Neuronal stem cell (in vitro differentiated cells): ENCODE data around the gene RGS5. TPM values are rescaled to one million over a fixed set of nuclear protein-coding genes. Genes with fewer than 3 reads are reported as not detected.
"Not testable (repeated sequence)": the region's sequence is repeated elsewhere in the genome, so short reads cannot be mapped to it uniquely, and the experiment has no call there.

Experiments
- DNase-seq: peaks from one replicate; pipeline ENCODE4 v3.0.0-alpha.2; 2013; ENCODE audit warnings: low spot score
- H2AFZ ChIP-seq: one replicate; pipeline ENCODE4 v1.6.1; 2013; ENCODE audit warnings: mild to moderate bottlenecking, low read length, inconsistent platforms
- H2AK5ac ChIP-seq: 2 replicates; pipeline ENCODE4 v1.6.1; 2013; ENCODE audit warnings: low read depth, mild to moderate bottlenecking, inconsistent platforms, low read length, moderate library complexity, mixed read lengths
- H2BK120ac ChIP-seq: 2 replicates; pipeline ENCODE4 v1.6.1; 2013; ENCODE audit warnings: low read depth, mild to moderate bottlenecking, inconsistent platforms, low read length, moderate library complexity, mixed read lengths
- H2BK12ac ChIP-seq: one replicate; pipeline ENCODE4 v1.6.1; 2013; ENCODE audit warnings: low read length, inconsistent platforms
- H2BK15ac ChIP-seq: 2 replicates; pipeline ENCODE4 v1.6.1; 2013; ENCODE audit warnings: mild to moderate bottlenecking, low read length, inconsistent platforms, mixed read lengths
- H2BK5ac ChIP-seq: one replicate; pipeline ENCODE4 v1.6.1; 2013; ENCODE audit warnings: inconsistent platforms, mild to moderate bottlenecking, low read length, moderate library complexity
- H3K14ac ChIP-seq: one replicate; pipeline ENCODE4 v1.6.1; 2013; ENCODE audit warnings: low read length, inconsistent platforms
- H3K18ac ChIP-seq: 2 replicates; pipeline ENCODE4 v1.6.1; 2013; ENCODE audit warnings: low read length, inconsistent platforms
- H3K23ac ChIP-seq: 2 replicates; pipeline ENCODE4 v1.6.1; 2013; ENCODE audit warnings: low read depth, mild to moderate bottlenecking, mixed read lengths, low read length, inconsistent platforms; ENCODE audit not compliant: poor library complexity
- H3K27ac ChIP-seq: replicated peaks from 3 replicates; pipeline ENCODE4 v1.5.1; 2013; ENCODE audit warnings: low read length, inconsistent platforms
- H3K27me3 ChIP-seq, 3 experiments: 2 replicates each; pipeline ENCODE4 v1.6.1; 2013; ENCODE audit warnings: low read length in 3 of 3, mild to moderate bottlenecking in 2 of 3, inconsistent platforms in 1 of 3, low read depth in 1 of 3, mixed read lengths in 1 of 3, moderate library complexity in 1 of 3; ENCODE audit not compliant: control insufficient read depth in 3 of 3, insufficient read depth in 3 of 3
- H3K36me3 ChIP-seq, 2 donors: replicated peaks in 1 of 2; 2 replicates each; pipeline ENCODE4 v1.6.1; 2013; ENCODE audit warnings: low read length in 2 of 2; ENCODE audit not compliant: control insufficient read depth in 2 of 2, insufficient read depth in 2 of 2
- H3K4ac ChIP-seq: 2 replicates; pipeline ENCODE4 v1.6.1; 2013; ENCODE audit warnings: inconsistent platforms, mild to moderate bottlenecking, low read length, moderate library complexity
- H3K4me1 ChIP-seq, 2 donors: 1 replicate in 1 of 2; 2 replicates in 1 of 2; pipeline ENCODE4 v1.6.1; 2013; ENCODE audit warnings: low read length in 2 of 2, low read depth in 1 of 2; ENCODE audit not compliant: control insufficient read depth in 2 of 2, insufficient read depth in 1 of 2
- H3K4me2 ChIP-seq: one replicate; pipeline ENCODE4 v1.6.1; 2013; ENCODE audit warnings: mild to moderate bottlenecking, low read length, inconsistent platforms; ENCODE audit not compliant: insufficient read depth, poor library complexity, severe bottlenecking
- H3K4me3 ChIP-seq, 2 donors: 2 replicates each; pipeline ENCODE4 v1.5.1; 2013; ENCODE audit warnings: low read length in 2 of 2, mild to moderate bottlenecking in 2 of 2, inconsistent platforms in 1 of 2, moderate library complexity in 1 of 2
- H3K79me1 ChIP-seq: one replicate; pipeline ENCODE4 v1.6.1; 2013; ENCODE audit warnings: low read depth, mild to moderate bottlenecking, inconsistent platforms, low read length, moderate library complexity
- H3K9ac ChIP-seq: one replicate; pipeline ENCODE4 v1.6.1; 2013; ENCODE audit warnings: mild to moderate bottlenecking, low read depth, low read length, inconsistent platforms; ENCODE audit not compliant: poor library complexity
- H3K9me3 ChIP-seq, 2 donors: replicated peaks in 1 of 2; 2 replicates each; pipeline versions ENCODE3 to v1.6.1; 2013; ENCODE audit warnings: low read length in 2 of 2, mild to moderate bottlenecking in 2 of 2, inconsistent platforms in 1 of 2, low read depth in 1 of 2, mixed read lengths in 1 of 2, moderate library complexity in 1 of 2; ENCODE audit not compliant: control insufficient read depth in 2 of 2, insufficient read depth in 1 of 2
- H4K8ac ChIP-seq: one replicate; pipeline ENCODE4 v1.6.1; 2013; ENCODE audit warnings: low read depth, mild to moderate bottlenecking, inconsistent platforms, low read length, moderate library complexity
- H4K91ac ChIP-seq: one replicate; pipeline ENCODE4 v1.6.1; 2013; ENCODE audit warnings: low read length, low read depth, mild to moderate bottlenecking, inconsistent platforms; ENCODE audit not compliant: poor library complexity
- WGBS, 2 donors: extraction: QIAGEN DNeasy Blood & Tissue Kit; methylation state at CpG; one replicate each; pipeline ENCODE4 v1.1.7; 2013; ENCODE audit warnings: missing lambda C conversion rate in 2 of 2, mixed read lengths in 1 of 2; ENCODE audit not compliant: insufficient read length in 2 of 2, insufficient replicate concordance in 1 of 2; ENCODE audit errors: extremely low coverage in 2 of 2; 5-methylcytosine and 5-hydroxymethylcytosine counted together
- polyA plus RNA-seq, 2 experiments: library from polyadenylated mRNA; stranded (reverse); fragments of 200-250 nt; gene quantifications; one replicate each; pipeline ENCODE4 v1.2.3, GENCODE V29; 2013

The RGS5 gene, protein sequence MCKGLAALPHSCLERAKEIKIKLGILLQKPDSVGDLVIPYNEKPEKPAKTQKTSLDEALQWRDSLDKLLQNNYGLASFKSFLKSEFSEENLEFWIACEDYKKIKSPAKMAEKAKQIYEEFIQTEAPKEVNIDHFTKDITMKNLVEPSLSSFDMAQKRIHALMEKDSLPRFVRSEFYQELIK
- 45.2 TPM for polyA plus RNA-seq (2013, experiment 1 of 2)
- polyA plus RNA-seq (2013, experiment 2 of 2), result 46.0 TPM

GRCh38 chr1:163202833-163203451 is at the start of gene RGS5:
RGS5 (minus strand) TSS chr1:163202916; CDS start chr1:163202835, 81 bp downstream.
- Histone ChIP-seq H3K4me2 (no peak within 1 kb of the TSS), H3K14ac (no peak within 1 kb of the TSS), H3K79me1 (no peaks in the 10 kb centered on the region), H3K23ac (no peak within 1 kb of the TSS), H2BK120ac (no peak within 1 kb of the TSS), H4K8ac (no peak within 1 kb of the TSS), H3K4me3 (peak within 1 kb of the TSS; percentile 12 to 27), H3K9me3 (no peaks in the 10 kb centered on the region), H3K27me3 (no peaks in the 10 kb centered on the region), H3K4me1 (peaks cover 1 to 7% of the 10 kb centered on the region in 2 donors), H2AK5ac (no peak within 1 kb of the TSS), H2AFZ (peak within 1 kb of the TSS; percentile 81), H2BK15ac (no peak within 1 kb of the TSS), H3K18ac (peak within 1 kb of the TSS; percentile 2), H3K27ac (peak within 1 kb of the TSS; percentile 85), H3K36me3 (no peaks in the 10 kb centered on the region), H2BK12ac (no peak within 1 kb of the TSS), H3K9ac (no peak within 1 kb of the TSS), H4K91ac (no peak within 1 kb of the TSS), H2BK5ac (no peak within 1 kb of the TSS), H3K4ac (no peak within 1 kb of the TSS)
- peak; percentile 65 for DNase-seq
- WGBS, 2 donors, result no CpG with 5 or more reads among the region's 4 CpGs

DNA sequence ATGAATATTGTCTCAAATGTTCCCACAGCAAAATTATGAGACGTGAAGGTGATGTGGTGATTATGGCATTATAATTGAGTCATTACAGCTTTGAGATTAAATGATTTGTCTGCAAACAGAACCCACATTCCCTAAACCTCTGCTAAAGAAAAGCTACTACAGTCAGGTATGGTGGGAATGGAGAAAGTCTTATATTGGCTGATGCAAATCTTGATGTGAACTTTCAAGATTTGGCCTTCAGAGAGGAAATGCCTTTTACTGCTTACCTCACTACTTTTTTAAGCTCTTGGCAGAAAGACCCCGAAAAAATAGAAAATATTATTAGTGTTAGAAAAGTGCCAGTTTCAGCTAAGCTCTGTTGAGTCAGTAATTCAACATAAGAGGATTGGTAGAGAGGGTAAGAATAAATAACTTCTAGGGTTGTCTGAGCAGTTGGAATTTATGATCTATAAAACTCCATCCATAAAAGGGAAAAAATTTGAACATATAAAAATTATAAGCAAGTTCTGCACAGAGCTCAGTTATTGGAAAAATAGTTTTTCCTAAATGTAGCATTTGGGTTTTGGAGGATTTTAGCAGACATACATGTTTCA is 47.8 kb upstream of the RGS5 start:
- H3K9me3 ChIP-seq, result no peaks in the 10 kb centered on the region
- no CpG with 5 or more reads among the region's 2 CpGs for WGBS, 2 donors
- no peak overlapping the region for H2BK15ac ChIP-seq
- H2BK12ac ChIP-seq, result no peak overlapping the region
- H3K36me3 ChIP-seq, result no peaks in the 10 kb centered on the region
- H3K4me2 ChIP-seq, result no peak overlapping the region
- no peak overlapping the region for H2AFZ ChIP-seq
- no peak overlapping the region for H3K23ac ChIP-seq
- H3K27me3 ChIP-seq, result no peaks in the 10 kb centered on the region
- no peak overlapping the region for H4K91ac ChIP-seq
- no peaks in the 10 kb centered on the region for H3K4me1 ChIP-seq
- H3K18ac ChIP-seq, result no peak overlapping the region
- no peak overlapping the region for H3K14ac ChIP-seq
- no peak overlapping the region for H3K4ac ChIP-seq
- no peak overlapping the region for H3K4me3 ChIP-seq
- H3K27ac ChIP-seq, result no peak overlapping the region
- no peak overlapping the region for H2BK120ac ChIP-seq
- no peak overlapping the region for H2BK5ac ChIP-seq
- no peak overlapping the region for H4K8ac ChIP-seq
- no peaks in the 10 kb centered on the region for H3K79me1 ChIP-seq
- no peak for DNase-seq
- no peak overlapping the region for H2AK5ac ChIP-seq
- H3K9ac ChIP-seq, result no peak overlapping the region

DNA sequence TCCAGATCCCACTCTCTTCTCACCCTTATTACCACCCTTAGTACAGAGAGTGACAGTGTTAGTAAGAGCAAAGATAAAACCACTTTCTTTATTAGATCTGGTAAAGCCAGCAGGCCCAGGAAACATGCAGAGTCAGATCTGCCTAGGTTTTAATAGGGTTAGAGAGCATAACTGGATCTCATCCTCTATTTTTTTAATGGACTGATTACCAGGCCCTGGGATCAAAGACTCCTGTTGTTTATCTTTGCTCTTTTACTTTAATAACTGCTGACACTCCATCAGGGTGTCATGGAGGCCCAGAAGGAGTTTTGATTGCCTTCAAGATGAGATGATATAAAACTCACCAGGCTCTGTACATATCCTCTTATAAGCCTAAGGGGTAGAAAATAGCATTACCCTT is 45.3 kb upstream of the RGS5 start:
- Histone ChIP-seq H2AK5ac (no peak overlapping the region), H3K14ac (no peak overlapping the region), H3K27ac (no peak overlapping the region), H3K36me3 (no peaks in the 10 kb centered on the region), H2BK15ac (no peak overlapping the region), H2BK5ac (no peak overlapping the region), H3K23ac (no peak overlapping the region), H4K91ac (no peak overlapping the region), H3K4me3 (no peak overlapping the region), H2BK120ac (no peak overlapping the region), H3K27me3 (no peaks in the 10 kb centered on the region), H3K18ac (no peak overlapping the region), H3K9me3 (no peaks in the 10 kb centered on the region), H3K9ac (no peak overlapping the region), H3K4me2 (no peak overlapping the region), H2AFZ (no peak overlapping the region), H2BK12ac (no peak overlapping the region), H4K8ac (no peak overlapping the region), H3K79me1 (no peaks in the 10 kb centered on the region), H3K4me1 (no peaks in the 10 kb centered on the region), H3K4ac (no peak overlapping the region)
- no peak for DNase-seq

DNA sequence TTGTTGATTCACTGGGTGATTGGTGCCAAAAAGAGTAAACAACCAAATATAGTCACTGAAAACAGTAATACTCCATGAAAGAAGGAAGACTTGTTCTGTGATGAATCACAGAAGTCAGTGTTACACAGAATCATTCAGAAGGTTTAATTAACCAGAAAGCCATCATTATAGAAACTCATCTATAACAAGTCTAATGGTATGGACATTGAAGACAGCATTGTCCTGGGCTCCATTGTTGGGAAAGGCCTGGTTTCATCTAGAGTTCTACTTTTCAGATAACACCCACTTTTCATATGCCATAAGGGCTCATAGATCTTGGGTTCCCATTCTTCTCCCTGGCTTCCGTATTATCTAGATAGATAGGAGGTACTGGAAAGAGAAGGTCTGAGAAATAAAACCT is 41.9 kb upstream of the RGS5 start:
- not testable (repeated sequence) for H3K4me2 ChIP-seq, H3K18ac ChIP-seq, H3K4me1 ChIP-seq, H4K91ac ChIP-seq, H2AK5ac ChIP-seq, H3K27me3 ChIP-seq, H3K36me3 ChIP-seq, H3K27ac ChIP-seq, H4K8ac ChIP-seq, H3K23ac ChIP-seq, H3K14ac ChIP-seq, H3K79me1 ChIP-seq, H3K4ac ChIP-seq, H2BK5ac ChIP-seq, H2BK12ac ChIP-seq, H3K9me3 ChIP-seq, H3K4me3 ChIP-seq, DNase-seq, H3K9ac ChIP-seq, H2BK120ac ChIP-seq, H2AFZ ChIP-seq, H2BK15ac ChIP-seq
- no CpG with 5 or more reads among the region's 1 CpG for WGBS, 2 donors
